MM.1S (cell line): ENCODE data around the gene SEPTIN2.

ENCODE experiments used
- DNase-seq: peaks from one replicate; pipeline ENCODE4 v3.0.0-alpha.2; 2015
- H2AFZ ChIP-seq: fragments of 300-600 bp; sonication (generic); 2 replicates; pipeline ENCODE4 v1.6.0; 2016; ENCODE audit warnings: antibody characterized with exemption, low read length
- H3F3A ChIP-seq: fragments of 300-600 bp; sonication (generic); 2 replicates; pipeline ENCODE4 v1.6.1; 2016; ENCODE audit warnings: mild to moderate bottlenecking, antibody characterized with exemption, low read length, moderate library complexity, mixed read lengths; ENCODE audit not compliant: insufficient read depth
- H3K27ac ChIP-seq: fragments of 300-600 bp; sonication (generic); 2 replicates; pipeline ENCODE4 v1.5.1; 2016; ENCODE audit warnings: mild to moderate bottlenecking, low read length
- H3K27me3 ChIP-seq: fragments of 300-600 bp; sonication (generic); replicated peaks from 2 replicates; pipeline ENCODE4 v1.6.0; 2016; ENCODE audit warnings: low read length; ENCODE audit not compliant: insufficient read depth
- H3K36me3 ChIP-seq: fragments of 300-600 bp; sonication (generic); replicated peaks from 2 replicates; pipeline ENCODE4 v1.6.1; 2016; ENCODE audit warnings: mild to moderate bottlenecking, low read length, mixed read lengths; ENCODE audit not compliant: insufficient read depth
- H3K4me1 ChIP-seq: fragments of 300-600 bp; sonication (generic); 2 replicates; pipeline ENCODE4 v1.6.1; 2016; ENCODE audit warnings: low read length, mixed read lengths
- H3K4me2 ChIP-seq: fragments of 300-600 bp; sonication (generic); 2 replicates; pipeline ENCODE4 v1.6.0; 2016; ENCODE audit warnings: low read depth, low read length
- H3K4me3 ChIP-seq: fragments of 300-600 bp; sonication (generic); 2 replicates; pipeline ENCODE4 v1.5.1; 2016; ENCODE audit warnings: low read length, mixed read lengths
- H3K79me2 ChIP-seq: fragments of 300-600 bp; sonication (generic); 2 replicates; pipeline ENCODE4 v1.6.1; 2016; ENCODE audit warnings: mixed run types, low read length, mixed read lengths
- H3K9ac ChIP-seq: fragments of 300-600 bp; sonication (generic); 2 replicates; pipeline ENCODE4 v1.6.1; 2016; ENCODE audit warnings: low read length, mixed read lengths
- H3K9me2 ChIP-seq: fragments of 300-600 bp; sonication (generic); replicated peaks from 2 replicates; pipeline ENCODE4 v1.6.1; 2016; ENCODE audit warnings: mild to moderate bottlenecking, low read length, mixed read lengths; ENCODE audit not compliant: insufficient read depth
- H3K9me3 ChIP-seq: fragments of 300-600 bp; sonication (generic); replicated peaks from 2 replicates; pipeline ENCODE4 v1.6.1; 2016; ENCODE audit warnings: mild to moderate bottlenecking, low read length, mixed read lengths; ENCODE audit not compliant: insufficient read depth
- H4K20me1 ChIP-seq: fragments of 300-600 bp; sonication (generic); 2 replicates; pipeline ENCODE4 v1.6.1; 2016; ENCODE audit warnings: mild to moderate bottlenecking, low read length, moderate library complexity, mixed read lengths; ENCODE audit not compliant: insufficient read depth
- CTCF ChIP-seq: fragments of 300-600 bp; sonication (generic); IDR thresholded peaks from 2 replicates; pipeline ENCODE4 v1.5.1; 2016; ENCODE audit warnings: antibody characterized with exemption, low read length, mixed read lengths
- EZH2 ChIP-seq: fragments of 300-600 bp; sonication (generic); optimal IDR thresholded peaks from 2 replicates; pipeline ENCODE3; 2017; ENCODE audit warnings: low read depth, mild to moderate bottlenecking, antibody characterized with exemption, low read length, mixed read lengths
- EZH2phosphoT487 ChIP-seq: fragments of 300-600 bp; sonication (generic); IDR thresholded peaks from 2 replicates; pipeline ENCODE4 v1.6.1; 2018; ENCODE audit warnings: antibody characterized with exemption, low read length

SEPTIN2 gene

GRCh38 chr2:241340631-241341163 is 25.0 kb downstream of the SEPTIN2 start:
- peaks cover 38% of the 10 kb centered on the region for H3F3A ChIP-seq
- H3K9ac ChIP-seq: peak overlapping the region; percentile 0; the same call in 1 of the 2 replicates
- H2AFZ ChIP-seq: no peak overlapping the region
- no peak for TF ChIP-seq CTCF
- no peak for TF ChIP-seq EZH2phosphoT487
- H4K20me1 ChIP-seq: no peaks in the 10 kb centered on the region
- H3K79me2 ChIP-seq: peaks cover 43% of the 10 kb centered on the region
- H3K9me2 ChIP-seq: no peaks in the 10 kb centered on the region
- peak overlapping the region; percentile 71; the same call in 1 of the 2 replicates for H3K4me2 ChIP-seq
- H3K4me1 ChIP-seq: peaks cover 44% of the 10 kb centered on the region
- no peaks in the 10 kb centered on the region for H3K27me3 ChIP-seq
- peaks cover 6% of the 10 kb centered on the region; the same call in 1 of the 2 replicates for H3K36me3 ChIP-seq
- peak overlapping the region; percentile 61 for H3K27ac ChIP-seq
- no peaks in the 10 kb centered on the region for H3K9me3 ChIP-seq
- DNase-seq: peak; percentile 82
- peak overlapping the region; percentile 4; the same call in 1 of the 2 replicates for H3K4me3 ChIP-seq

GRCh38 chr2:241344925-241345651 is 29.4 kb downstream of the SEPTIN2 start:
- H3K4me1 ChIP-seq: peaks cover 18% of the 10 kb centered on the region
- no peaks in the 10 kb centered on the region for H3K27me3 ChIP-seq

GRCh38 chr2:241349941-241350340 is 34.2 kb downstream of the SEPTIN2 start:
- Histone ChIP-seq H3F3A (peaks cover 9% of the 10 kb centered on the region), H3K79me2 (no peaks in the 10 kb centered on the region), H3K9me2 (no peaks in the 10 kb centered on the region), H3K9me3 (no peaks in the 10 kb centered on the region), H3K4me3 (no peak overlapping the region), H3K36me3 (no peaks in the 10 kb centered on the region; the same call in 1 of the 2 replicates), H2AFZ (no peak overlapping the region), H4K20me1 (no peaks in the 10 kb centered on the region), H3K27me3 (no peaks in the 10 kb centered on the region), H3K4me1 (peaks cover 3% of the 10 kb centered on the region; the same call in 1 of the 2 replicates), H3K27ac (no peak overlapping the region), H3K4me2 (no peak overlapping the region), H3K9ac (no peak overlapping the region)
- DNase-seq: no peak
- TF ChIP-seq EZH2 (no peak), EZH2phosphoT487 (no peak), CTCF (no peak)

More at GRCh38 chr2:241344925-241345651, 29.4 kb downstream of the SEPTIN2 start:
- Histone ChIP-seq H3K9ac (no peak overlapping the region), H3K4me3 (no peak overlapping the region), H3K27ac (no peak overlapping the region), H3K9me2 (no peaks in the 10 kb centered on the region), H3K4me2 (no peak overlapping the region), H4K20me1 (no peaks in the 10 kb centered on the region), H3K9me3 (no peaks in the 10 kb centered on the region), H3K36me3 (no peaks in the 10 kb centered on the region; the same call in 1 of the 2 replicates), H2AFZ (no peak overlapping the region), H3F3A (peaks cover 14% of the 10 kb centered on the region), H3K79me2 (peaks cover 22% of the 10 kb centered on the region)
- DNase-seq: no peak
- TF ChIP-seq CTCF (no peak), EZH2phosphoT487 (no peak), EZH2 (no peak)
